HepG2 (cell line): ENCODE measurements around the gene MYADML2. TPM values are rescaled to one million over a fixed set of nuclear protein-coding genes. Genes with fewer than 3 reads are reported as not detected.

Source experiments
- ARNT2 ChIP-seq: sonication (generic); formaldehyde crosslinking; IDR thresholded peaks from 2 replicates; pipeline ENCODE4 v1.8.0; 2022; ENCODE audit warnings: mild to moderate bottlenecking, low read depth, missing genetic modification reagents, moderate library complexity
- CAMTA2 ChIP-seq: sonication (generic); formaldehyde crosslinking; IDR thresholded peaks from 2 replicates; pipeline ENCODE4 v1.4.0; 2020; ENCODE audit warnings: mild to moderate bottlenecking, missing genetic modification reagents, borderline replicate concordance
- EEA1 ChIP-seq: sonication (generic); formaldehyde crosslinking; IDR thresholded peaks from 2 replicates; pipeline ENCODE4 v1.5.1; 2020; ENCODE audit warnings: mild to moderate bottlenecking, missing genetic modification reagents, borderline replicate concordance
- ELK4 ChIP-seq: sonication (generic); formaldehyde crosslinking; IDR thresholded peaks from 2 replicates; pipeline ENCODE4 v1.9.0; 2021; ENCODE audit warnings: missing genetic modification reagents, borderline replicate concordance
- HCFC1 ChIP-seq: fragments of 150-350 bp; IDR thresholded peaks from 2 replicates; pipeline ENCODE4 v1.6.1; 2014; ENCODE audit warnings: low read depth, low read length
- NFATC3 ChIP-seq: sonication (generic); formaldehyde crosslinking; IDR thresholded peaks from 2 replicates; pipeline ENCODE4 v1.5.1; 2020; ENCODE audit warnings: mild to moderate bottlenecking, missing genetic modification reagents
- NFRKB ChIP-seq: fragments of 450-650 bp; IDR thresholded peaks from 2 replicates; pipeline ENCODE4 v1.6.1; 2017
- NFYC ChIP-seq: IDR thresholded peaks from 2 replicates; pipeline ENCODE4 v1.6.1; 2016; ENCODE audit warnings: missing genetic modification reagents, missing compliant biosample characterization
- NR2F6 ChIP-seq, 2 experiments: IDR thresholded peaks; 2 replicates each; pipeline ENCODE4 v1.6.1; 2016; ENCODE audit warnings: antibody characterized with exemption in 1 of 2, mild to moderate bottlenecking in 1 of 2
- RBM39 ChIP-seq: fragments of 200-400 bp; formaldehyde crosslinking; IDR thresholded peaks from one replicate; pipeline ENCODE4 v1.6.1; 2018; ENCODE audit warnings: antibody characterized with exemption, mild to moderate bottlenecking, low read depth, low read length; ENCODE audit not compliant: poor library complexity, severe bottlenecking
- TBL1XR1 ChIP-seq: fragments of 150-350 bp; IDR thresholded peaks from 2 replicates; pipeline ENCODE4 v1.6.1; 2014; ENCODE audit warnings: borderline replicate concordance, low read length; ENCODE audit not compliant: partially characterized antibody
- YEATS2 ChIP-seq: sonication (generic); formaldehyde crosslinking; IDR thresholded peaks from 2 replicates; pipeline ENCODE4 v1.4.0; 2020; ENCODE audit warnings: missing genetic modification reagents, borderline replicate concordance
- ZNF12 ChIP-seq: sonication (generic); formaldehyde crosslinking; IDR thresholded peaks from 2 replicates; pipeline ENCODE4 v1.5.0; 2020; ENCODE audit warnings: missing genetic modification reagents
- ZNF142 ChIP-seq: sonication (generic); formaldehyde crosslinking; IDR thresholded peaks from 2 replicates; pipeline ENCODE4 v1.4.0; 2020; ENCODE audit warnings: missing genetic modification reagents
- ZNF205 ChIP-seq: IDR thresholded peaks from 2 replicates; pipeline ENCODE4 v1.6.1; 2018; ENCODE audit warnings: missing biosample characterization, missing genetic modification reagents
- ZNF335 ChIP-seq: sonication (generic); formaldehyde crosslinking; IDR thresholded peaks from 2 replicates; pipeline ENCODE4 v1.4.0; 2020; ENCODE audit warnings: missing genetic modification reagents
- ZNF605 ChIP-seq: sonication (generic); formaldehyde crosslinking; IDR thresholded peaks from 2 replicates; pipeline ENCODE4 v1.8.0; 2022; ENCODE audit warnings: mild to moderate bottlenecking, missing genetic modification reagents
- ZNF792 ChIP-seq: IDR thresholded peaks from 2 replicates; pipeline ENCODE4 v1.6.1; 2016
- polyA plus RNA-seq, 8 experiments: library from polyadenylated mRNA; depleted of rRNA in 3 of 8; stranded (reverse) in 7 of 8; unstranded in 1 of 8; fragments of >200 nt; fragmentation: Illumina TruSeq in 4 of 8; extraction: Trizol in 4 of 8; gene quantifications; 2 replicates each; pipeline versions ENCODE4 v1.2.1 to v1.2.3, GENCODE V29; 2011 to 2016; ENCODE audit warnings: low read depth in 4 of 8, missing spikeins in 1 of 8, mixed read lengths in 1 of 8; ENCODE audit not compliant: insufficient read depth in 1 of 8
- total RNA-seq, 5 experiments: library from RNA; depleted of rRNA; stranded (reverse); fragments of >200 nt; fragmentation: Illumina TruSeq; extraction: Trizol; gene quantifications; 2 replicates each; pipeline ENCODE4 v1.2.3, GENCODE V29; 2016; ENCODE audit warnings: low read depth in 1 of 5
- TF ChIP-seq, protein P1 (sequence below): sonication (generic); formaldehyde crosslinking; IDR thresholded peaks from 2 replicates; pipeline ENCODE4 v1.4.0; 2020; ENCODE audit warnings: missing genetic modification reagents, mild to moderate bottlenecking, borderline replicate concordance

MYADML2 gene
- total and polyA plus RNA-seq, 2 of the 13 experiments (the other 11 are each of a cell fraction or from before 2014, with no cell fraction given): not detected

DNA sequence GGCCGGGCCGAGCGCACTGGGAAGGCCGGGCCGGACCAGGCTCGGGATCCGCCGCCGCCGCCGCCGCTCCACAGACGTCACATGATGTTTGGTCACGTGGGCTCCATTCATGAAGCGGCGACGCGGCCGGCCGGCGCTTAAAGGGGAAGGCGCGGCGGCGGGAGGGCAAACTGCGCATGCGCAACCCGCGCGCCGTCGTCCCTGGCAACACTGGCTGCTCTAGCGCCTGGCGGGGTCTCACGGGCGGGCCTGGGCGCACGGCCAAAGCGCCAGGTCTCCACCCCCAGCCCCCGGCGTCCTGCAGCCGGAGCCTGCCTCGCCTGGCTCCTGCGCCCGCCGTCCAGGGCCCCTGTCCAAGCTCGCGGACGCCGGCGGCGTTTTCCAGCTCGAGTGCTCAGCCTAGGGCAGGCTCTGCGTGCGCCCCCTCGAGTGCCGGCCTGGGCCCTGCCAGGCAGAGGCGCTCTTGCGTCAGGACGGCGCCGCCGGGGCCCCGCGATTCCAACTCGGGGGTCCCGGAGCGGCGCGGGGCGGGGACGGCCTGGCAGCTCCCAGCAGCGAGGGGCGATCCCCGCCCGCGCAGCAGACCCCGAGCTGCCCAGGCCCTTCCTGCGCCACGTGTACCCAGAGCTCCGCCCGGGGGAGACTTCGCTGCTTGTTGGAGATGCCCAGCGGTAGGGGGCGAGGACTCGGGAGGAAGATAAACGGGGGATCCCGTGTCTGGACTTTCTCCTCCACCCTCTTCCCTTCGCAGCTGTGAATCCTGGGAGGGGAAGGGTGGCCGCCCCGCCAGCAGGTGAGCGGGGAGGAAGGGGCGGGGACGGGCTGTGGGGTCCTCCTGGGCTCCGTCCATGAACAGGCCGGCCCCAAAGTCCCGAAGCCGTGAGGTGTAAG, 19.1 kb downstream of the MYADML2 start, which contains the start of gene MAFG (continued):
- TF ChIP-seq ZNF142 (CRISPR knock-in tag) (peak; percentile 86), RBM39 (peak; percentile 96), NFATC3 (CRISPR knock-in tag) (0 out of 2 replicates have a peak, but pooled peaks have one; percentile 12), NFYC (CRISPR knock-in tag) (no peak), CAMTA2 (CRISPR knock-in tag) (peak; percentile 91; the same call in 1 of the 2 replicates), ZNF205 (CRISPR knock-in tag) (no peak), TBL1XR1 (peak; percentile 41), HCFC1 (peak; percentile 21; the same call in 1 of the 2 replicates), ZNF335 (no peak), ELK4 (CRISPR knock-in tag) (no peak), EEA1 (CRISPR knock-in tag) (peak; percentile 91), ARNT2 (CRISPR knock-in tag) (peak; percentile 94), NFRKB (no peak), YEATS2 (CRISPR knock-in tag) (no peak), ZNF792 (CRISPR knock-in tag) (no peak), ZNF605 (CRISPR knock-in tag) (no peak), NR2F6 (IDR thresholded peaks at IDR 0.05) (no peak), NR2F6 (CRISPR knock-in tag; IDR thresholded peaks at IDR 0.05) (peak; percentile 13; the same call in 1 of the 2 replicates), ZNF12 (no peak)
- TF ChIP-seq, protein P1, sequence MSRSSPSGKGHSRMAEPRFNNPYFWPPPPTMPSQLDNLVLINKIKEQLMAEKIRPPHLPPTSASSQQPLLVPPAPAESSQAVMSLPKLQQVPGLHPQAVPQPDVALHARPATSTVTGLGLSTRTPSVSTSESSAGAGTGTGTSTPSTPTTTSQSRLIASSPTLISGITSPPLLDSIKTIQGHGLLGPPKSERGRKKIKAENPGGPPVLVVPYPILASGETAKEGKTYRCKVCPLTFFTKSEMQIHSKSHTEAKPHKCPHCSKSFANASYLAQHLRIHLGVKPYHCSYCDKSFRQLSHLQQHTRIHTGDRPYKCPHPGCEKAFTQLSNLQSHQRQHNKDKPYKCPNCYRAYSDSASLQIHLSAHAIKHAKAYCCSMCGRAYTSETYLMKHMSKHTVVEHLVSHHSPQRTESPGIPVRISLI (CRISPR knock-in tag): peak; percentile 37; the same call in 1 of the 2 replicates
